HepG2 (cell line): Measurements from ENCODE around the gene RUNX3. TPM values are rescaled to one million over a fixed set of nuclear protein-coding genes. Genes with fewer than 3 reads are reported as not detected.
A peak's percentile ranks its signal among the peaks of the same experiment; 100 is the strongest.

Experiments used
- ARID2 ChIP-seq: sonication (generic); formaldehyde crosslinking; IDR thresholded peaks from 2 replicates; pipeline ENCODE4 v1.8.1; 2022; ENCODE audit warnings: mild to moderate bottlenecking, missing genetic modification reagents, borderline replicate concordance
- ARNT2 ChIP-seq: sonication (generic); formaldehyde crosslinking; IDR thresholded peaks from 2 replicates; pipeline ENCODE4 v1.8.0; 2022; ENCODE audit warnings: mild to moderate bottlenecking, low read depth, missing genetic modification reagents, moderate library complexity
- DMAP1 ChIP-seq: IDR thresholded peaks from 2 replicates; pipeline ENCODE4 v1.6.1; 2016
- ELF4 ChIP-seq: sonication (generic); formaldehyde crosslinking; IDR thresholded peaks from 2 replicates; pipeline ENCODE4 v1.5.0; 2020; ENCODE audit warnings: missing genetic modification reagents, mild to moderate bottlenecking, moderate library complexity, borderline replicate concordance
- EP300 ChIP-seq, 3 experiments: sonication (generic) in 1 of 3; formaldehyde crosslinking in 1 of 3; IDR thresholded peaks; 2 replicates each; pipeline versions ENCODE4 v1.5.1 to v1.6.1; 2011 to 2020; ENCODE audit warnings: low read depth in 2 of 3, low read length in 2 of 3, borderline replicate concordance in 1 of 3, improper control_type of control experiment in 1 of 3, mild to moderate bottlenecking in 1 of 3, missing genetic modification reagents in 1 of 3, moderate library complexity in 1 of 3
- HDAC2 ChIP-seq: sonication (generic); formaldehyde crosslinking; IDR thresholded peaks from 2 replicates; pipeline ENCODE4 v1.4.0; 2020; ENCODE audit warnings: missing genetic modification reagents
- MED1 ChIP-seq: sonication (generic); formaldehyde crosslinking; IDR thresholded peaks from 2 replicates; pipeline ENCODE4 v1.4.0; 2020; ENCODE audit warnings: missing genetic modification reagents
- RFX3 ChIP-seq: IDR thresholded peaks from 2 replicates; pipeline ENCODE4 v1.6.1; 2016; ENCODE audit warnings: missing biosample characterization, missing genetic modification reagents
- SETDB1 ChIP-seq: sonication (generic); formaldehyde crosslinking; IDR thresholded peaks from 2 replicates; pipeline ENCODE4 v1.5.1; 2020; ENCODE audit warnings: missing genetic modification reagents, mild to moderate bottlenecking, borderline replicate concordance
- THAP11 ChIP-seq: IDR thresholded peaks from 2 replicates; pipeline ENCODE4 v1.6.1; 2016; ENCODE audit warnings: missing biosample characterization, missing genetic modification reagents
- YY1 ChIP-seq: IDR thresholded peaks from 2 replicates; pipeline ENCODE4 v1.6.1; 2011; ENCODE audit warnings: low read length, low read depth, moderate library complexity, mild to moderate bottlenecking; ENCODE audit not compliant: insufficient read depth, insufficient replicate concordance
- ZBTB26 ChIP-seq: IDR thresholded peaks from 2 replicates; pipeline ENCODE4 v1.6.1; 2016; ENCODE audit warnings: missing compliant biosample characterization, missing genetic modification reagents, borderline replicate concordance
- ZNF362 ChIP-seq: sonication (generic); formaldehyde crosslinking; IDR thresholded peaks from 2 replicates; pipeline ENCODE4 v1.4.0; 2020; ENCODE audit warnings: missing genetic modification reagents, mild to moderate bottlenecking, borderline replicate concordance
- ZNF569 ChIP-seq: sonication (generic); formaldehyde crosslinking; IDR thresholded peaks from 2 replicates; pipeline ENCODE4 v1.5.0; 2020; ENCODE audit warnings: mild to moderate bottlenecking, missing genetic modification reagents, moderate library complexity, borderline replicate concordance
- ZNF616 ChIP-seq: sonication (generic); formaldehyde crosslinking; IDR thresholded peaks from 2 replicates; pipeline ENCODE4 v1.5.0; 2020; ENCODE audit warnings: low read depth, mild to moderate bottlenecking, missing genetic modification reagents
- ZNF878 ChIP-seq: sonication (generic); formaldehyde crosslinking; IDR thresholded peaks from 2 replicates; pipeline ENCODE4 v1.8.1; 2023; ENCODE audit warnings: mild to moderate bottlenecking, missing genetic modification reagents, moderate library complexity
- ZSCAN29 ChIP-seq: sonication (generic); formaldehyde crosslinking; conservative IDR thresholded peaks from 2 replicates; pipeline ENCODE4 v1.4.0; 2020; ENCODE audit warnings: mild to moderate bottlenecking, missing genetic modification reagents
- polyA plus RNA-seq, 8 experiments: library from polyadenylated mRNA; depleted of rRNA in 3 of 8; stranded (reverse) in 7 of 8; unstranded in 1 of 8; fragments of >200 nt; fragmentation: Illumina TruSeq in 4 of 8; extraction: Trizol in 4 of 8; gene quantifications; 2 replicates each; pipeline versions ENCODE4 v1.2.1 to v1.2.3, GENCODE V29; 2011 to 2016; ENCODE audit warnings: low read depth in 4 of 8, missing spikeins in 1 of 8, mixed read lengths in 1 of 8; ENCODE audit not compliant: insufficient read depth in 1 of 8
- total RNA-seq, 5 experiments: library from RNA; depleted of rRNA; stranded (reverse); fragments of >200 nt; fragmentation: Illumina TruSeq; extraction: Trizol; gene quantifications; 2 replicates each; pipeline ENCODE4 v1.2.3, GENCODE V29; 2016; ENCODE audit warnings: low read depth in 1 of 5
- TF ChIP-seq, protein P1 (sequence below): sonication (generic); formaldehyde crosslinking; IDR thresholded peaks from one replicate; pipeline ENCODE4 v1.5.1; 2020; ENCODE audit warnings: mild to moderate bottlenecking, missing genetic modification reagents; ENCODE audit errors: not compliant biosample characterization

The RUNX3 gene
- total and polyA plus RNA-seq, 2 of the 13 experiments (the other 11 are each of a cell fraction or from before 2014, with no cell fraction given), result 0.04 to 0.22 TPM

DNA sequence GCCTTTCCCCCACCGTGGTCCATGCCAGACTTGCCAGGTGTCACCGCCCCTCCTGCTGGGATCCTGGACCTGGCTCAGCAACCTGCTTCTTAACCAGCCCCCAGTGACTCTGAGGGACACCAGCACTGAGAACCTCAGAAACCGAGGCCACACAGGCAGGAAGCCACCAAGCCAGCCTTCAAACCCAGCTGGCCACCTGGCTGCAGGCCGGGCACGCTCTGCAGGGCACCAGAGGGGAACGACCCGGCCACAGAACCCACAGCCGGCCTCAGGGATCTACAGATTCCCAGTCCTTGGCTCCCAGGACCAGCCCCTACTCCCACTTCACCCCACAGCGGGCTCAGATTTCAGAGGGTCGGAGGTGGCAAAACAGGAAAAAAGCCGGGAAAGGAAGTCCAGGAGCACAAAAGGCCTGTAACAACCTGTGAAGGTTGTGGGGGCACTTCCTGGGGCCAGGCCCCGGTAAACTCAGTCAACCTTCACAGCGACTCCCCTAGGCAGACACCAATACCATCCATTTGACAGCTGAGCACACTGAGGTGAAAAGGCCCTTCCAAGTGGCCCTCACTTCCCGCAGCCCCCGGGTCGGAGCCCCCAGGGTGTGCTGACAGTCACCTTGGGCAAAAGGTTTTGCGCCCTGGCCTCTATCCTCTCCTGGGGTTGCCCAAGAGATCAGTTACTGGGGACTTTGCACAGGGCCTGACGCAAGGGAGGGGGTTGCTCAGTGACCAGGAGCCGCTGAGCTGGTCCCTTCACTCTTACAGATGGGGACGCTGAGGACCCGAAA lies 14.1 kb downstream of the RUNX3 start (continued):
- TF ChIP-seq EP300 (IDR thresholded peaks at IDR 0.05; ENCODE audit: low read depth in 2 of 2, low read length in 2 of 2) (peak in 1 of 2 experiments; percentile 50; a peak in 1 of 4 replicates), EP300 (CRISPR knock-in tag; IDR thresholded peaks at IDR 0.05; ENCODE audit: borderline replicate concordance) (no peak), HDAC2 (CRISPR knock-in tag) (0 out of 2 replicates have a peak, but pooled peaks have one; percentile 40), ZNF362 (CRISPR knock-in tag) (0 out of 2 replicates have a peak, but pooled peaks have one; percentile 44), DMAP1 (CRISPR knock-in tag) (no peak), ZNF616 (CRISPR knock-in tag) (no peak), ELF4 (CRISPR knock-in tag) (no peak), ARNT2 (CRISPR knock-in tag) (no peak), THAP11 (CRISPR knock-in tag) (no peak), RFX3 (no peak), MED1 (CRISPR knock-in tag) (peak; percentile 59; the same call in 1 of the 2 replicates), ZNF569 (CRISPR knock-in tag) (no peak), ZBTB26 (no peak), ARID2 (CRISPR knock-in tag) (no peak), YY1 (no peak), ZSCAN29 (CRISPR knock-in tag) (no peak; the same call in 1 of the 2 replicates), ZNF878 (no peak), SETDB1 (CRISPR knock-in tag) (no peak)
- TF ChIP-seq, protein P1, sequence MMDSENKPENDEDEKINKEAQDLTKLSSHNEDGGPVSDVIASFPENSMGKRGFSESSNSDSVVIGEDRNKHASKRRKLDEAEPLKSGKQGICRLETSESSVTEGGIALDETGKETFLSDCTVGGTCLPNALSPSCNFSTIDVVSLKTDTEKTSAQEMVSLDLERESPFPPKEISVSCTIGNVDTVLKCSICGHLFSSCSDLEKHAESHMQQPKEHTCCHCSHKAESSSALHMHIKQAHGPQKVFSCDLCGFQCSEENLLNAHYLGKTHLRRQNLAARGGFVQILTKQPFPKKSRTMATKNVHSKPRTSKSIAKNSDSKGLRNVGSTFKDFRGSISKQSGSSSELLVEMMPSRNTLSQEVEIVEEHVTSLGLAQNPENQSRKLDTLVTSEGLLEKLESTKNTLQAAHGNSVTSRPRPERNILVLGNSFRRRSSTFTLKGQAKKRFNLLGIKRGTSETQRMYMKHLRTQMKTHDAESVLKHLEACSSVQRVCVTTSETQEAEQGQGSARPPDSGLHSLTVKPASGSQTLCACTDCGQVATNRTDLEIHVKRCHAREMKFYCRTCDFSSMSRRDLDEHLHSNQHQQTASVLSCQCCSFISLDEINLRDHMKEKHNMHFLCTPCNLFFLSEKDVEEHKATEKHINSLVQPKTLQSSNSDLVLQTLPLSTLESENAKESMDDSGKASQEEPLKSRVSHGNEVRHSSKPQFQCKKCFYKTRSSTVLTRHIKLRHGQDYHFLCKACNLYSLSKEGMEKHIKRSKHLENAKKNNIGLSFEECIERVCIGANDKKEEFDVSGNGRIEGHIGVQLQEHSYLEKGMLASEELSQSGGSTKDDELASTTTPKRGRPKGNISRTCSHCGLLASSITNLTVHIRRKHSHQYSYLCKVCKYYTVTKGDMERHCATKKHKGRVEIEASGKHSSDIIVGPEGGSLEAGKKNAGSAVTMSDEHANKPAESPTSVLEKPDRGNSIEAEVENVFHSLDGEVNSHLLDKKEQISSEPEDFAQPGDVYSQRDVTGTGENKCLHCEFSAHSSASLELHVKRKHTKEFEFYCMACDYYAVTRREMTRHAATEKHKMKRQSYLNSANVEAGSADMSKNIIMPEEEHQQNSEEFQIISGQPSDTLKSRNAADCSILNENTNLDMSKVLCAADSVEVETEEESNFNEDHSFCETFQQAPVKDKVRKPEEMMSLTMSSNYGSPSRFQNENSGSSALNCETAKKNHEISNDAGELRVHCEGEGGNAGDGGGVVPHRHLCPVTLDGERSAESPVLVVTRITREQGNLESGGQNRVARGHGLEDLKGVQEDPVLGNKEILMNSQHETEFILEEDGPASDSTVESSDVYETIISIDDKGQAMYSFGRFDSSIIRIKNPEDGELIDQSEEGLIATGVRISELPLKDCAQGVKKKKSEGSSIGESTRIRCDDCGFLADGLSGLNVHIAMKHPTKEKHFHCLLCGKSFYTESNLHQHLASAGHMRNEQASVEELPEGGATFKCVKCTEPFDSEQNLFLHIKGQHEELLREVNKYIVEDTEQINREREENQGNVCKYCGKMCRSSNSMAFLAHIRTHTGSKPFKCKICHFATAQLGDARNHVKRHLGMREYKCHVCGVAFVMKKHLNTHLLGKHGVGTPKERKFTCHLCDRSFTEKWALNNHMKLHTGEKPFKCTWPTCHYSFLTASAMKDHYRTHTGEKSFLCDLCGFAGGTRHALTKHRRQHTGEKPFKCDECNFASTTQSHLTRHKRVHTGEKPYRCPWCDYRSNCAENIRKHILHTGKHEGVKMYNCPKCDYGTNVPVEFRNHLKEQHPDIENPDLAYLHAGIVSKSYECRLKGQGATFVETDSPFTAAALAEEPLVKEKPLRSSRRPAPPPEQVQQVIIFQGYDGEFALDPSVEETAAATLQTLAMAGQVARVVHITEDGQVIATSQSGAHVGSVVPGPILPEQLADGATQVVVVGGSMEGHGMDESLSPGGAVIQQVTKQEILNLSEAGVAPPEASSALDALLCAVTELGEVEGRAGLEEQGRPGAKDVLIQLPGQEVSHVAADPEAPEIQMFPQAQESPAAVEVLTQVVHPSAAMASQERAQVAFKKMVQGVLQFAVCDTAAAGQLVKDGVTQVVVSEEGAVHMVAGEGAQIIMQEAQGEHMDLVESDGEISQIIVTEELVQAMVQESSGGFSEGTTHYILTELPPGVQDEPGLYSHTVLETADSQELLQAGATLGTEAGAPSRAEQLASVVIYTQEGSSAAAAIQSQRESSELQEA (CRISPR knock-in tag), result no peak
